Activated CD4-positive, alpha-beta T cell treated with anti-CD3 and anti-CD28 coated beads, Interleukin-2, amount 10 ng/mL, durations not matched to agents 24 days and 14 days (primary cell): ENCODE results near the gene VSTM4. TPM values are rescaled to one million over a fixed set of nuclear protein-coding genes. Genes with fewer than 3 reads are reported as not detected.

Experiments used
- DNase-seq: peaks from one replicate; pipeline ENCODE4 v3.0.0; 2022
- H3K27ac Mint-ChIP-seq: one replicate; pipeline ENCODE4 v1.8.0; 2022; ENCODE audit warnings: mild to moderate bottlenecking, mixed read lengths
- H3K27me3 Mint-ChIP-seq: one replicate; pipeline ENCODE4 v1.8.0; 2022; ENCODE audit warnings: mixed read lengths
- H3K36me3 Mint-ChIP-seq: one replicate; pipeline ENCODE4 v1.8.0; 2022; ENCODE audit warnings: low read depth, mild to moderate bottlenecking, mixed read lengths
- H3K4me1 Mint-ChIP-seq: one replicate; pipeline ENCODE4 v1.8.0; 2021; ENCODE audit warnings: mixed read lengths
- H3K4me3 Mint-ChIP-seq: one replicate; pipeline ENCODE4 v1.8.0; 2022; ENCODE audit warnings: mild to moderate bottlenecking, moderate library complexity, mixed read lengths
- H3K9me3 Mint-ChIP-seq: one replicate; pipeline ENCODE4 v1.8.0; 2021; ENCODE audit warnings: mixed read lengths
- intact Hi-C: fragments of 100-400 bp; cut with micrococcal nuclease; formaldehyde crosslinking; loops from one replicate; pipeline ENCODE4 v1.15.1; 2023
- total RNA-seq: library from RNA; stranded (reverse); gene quantifications from 2 replicates; pipeline ENCODE4 v1.2.3, GENCODE V29; 2022

Gene VSTM4
- total RNA-seq, 1 donor from 2014 or later, result 0.63 TPM

- intact Hi-C loops, result no loop called here
- no peak for DNase-seq
- no peak overlapping the region for H3K4me3 Mint-ChIP-seq
- no peaks in the 10 kb centered on the region for H3K36me3 Mint-ChIP-seq
- no peaks in the 10 kb centered on the region for H3K9me3 Mint-ChIP-seq
- no peak overlapping the region for H3K27ac Mint-ChIP-seq
- H3K4me1 Mint-ChIP-seq, result no peaks in the 10 kb centered on the region
- peaks cover 7% of the 10 kb centered on the region for H3K27me3 Mint-ChIP-seq
Observed at GRCh38 chr10:49138361-49138891, 23.1 kb upstream of the VSTM4 start.

- Mint-ChIP-seq H3K27me3 (peaks cover 7% of the 10 kb centered on the region), H3K4me3 (no peak overlapping the region), H3K4me1 (no peaks in the 10 kb centered on the region), H3K27ac (no peak overlapping the region), H3K9me3 (no peaks in the 10 kb centered on the region), H3K36me3 (no peaks in the 10 kb centered on the region)
- DNase-seq, result no peak
- intact Hi-C loops, result no loop called here
Observed at GRCh38 chr10:49136525-49136924, 21.2 kb upstream of the VSTM4 start.

GRCh38 chr10:49135575-49136313 is 20.4 kb upstream of the VSTM4 start:
- no peak overlapping the region for H3K4me3 Mint-ChIP-seq
- H3K27ac Mint-ChIP-seq, result no peak overlapping the region
- no peaks in the 10 kb centered on the region for H3K36me3 Mint-ChIP-seq
- H3K4me1 Mint-ChIP-seq, result no peaks in the 10 kb centered on the region
- intact Hi-C loops, result no loop called here
- no peaks in the 10 kb centered on the region for H3K9me3 Mint-ChIP-seq
- H3K27me3 Mint-ChIP-seq, result peaks cover 7% of the 10 kb centered on the region
- no peak for DNase-seq

GRCh38 chr10:49134327-49134726 is 19.0 kb upstream of the VSTM4 start:
- intact Hi-C loops, result no loop called here
- no peaks in the 10 kb centered on the region for H3K9me3 Mint-ChIP-seq
- H3K4me1 Mint-ChIP-seq, result no peaks in the 10 kb centered on the region
- H3K36me3 Mint-ChIP-seq, result no peaks in the 10 kb centered on the region
- H3K27ac Mint-ChIP-seq, result no peak overlapping the region
- H3K4me3 Mint-ChIP-seq, result no peak overlapping the region
- no peak for DNase-seq
- H3K27me3 Mint-ChIP-seq, result peaks cover 7% of the 10 kb centered on the region

- DNase-seq, result no peak
- Mint-ChIP-seq H3K27ac (no peak within 1 kb of the TSS), H3K4me1 (no peaks in the 10 kb centered on the region), H3K4me3 (no peak within 1 kb of the TSS), H3K9me3 (no peaks in the 10 kb centered on the region), H3K36me3 (no peaks in the 10 kb centered on the region), H3K27me3 (peaks cover 8% of the 10 kb centered on the region)
- intact Hi-C loops, result no loop called here
Observed at GRCh38 chr10:49133706-49134248, 18.5 kb upstream of the VSTM4 start, which contains the start of gene FAM170B. Gene FAM170B (minus strand): TSS chr10:49134021. CDS start chr10:49133918, 103 bp downstream.

GRCh38 chr10:49132362-49132737 is 17.0 kb upstream of the VSTM4 start:
- Mint-ChIP-seq H3K27ac (no peak overlapping the region), H3K9me3 (no peaks in the 10 kb centered on the region), H3K27me3 (peaks cover 13% of the 10 kb centered on the region), H3K4me3 (no peak overlapping the region), H3K4me1 (no peaks in the 10 kb centered on the region), H3K36me3 (no peaks in the 10 kb centered on the region)
- intact Hi-C loops, result no loop called here
- no peak for DNase-seq

- Mint-ChIP-seq H3K36me3 (no peaks in the 10 kb centered on the region), H3K4me1 (no peaks in the 10 kb centered on the region), H3K4me3 (no peak overlapping the region), H3K9me3 (no peaks in the 10 kb centered on the region), H3K27me3 (peaks cover 10% of the 10 kb centered on the region), H3K27ac (no peak overlapping the region)
- no peak for DNase-seq
- intact Hi-C loops, result no loop called here
Observed at GRCh38 chr10:49131507-49132361, 16.4 kb upstream of the VSTM4 start.

GRCh38 chr10:49129376-49129775 is 14.1 kb upstream of the VSTM4 start:
- Mint-ChIP-seq H3K9me3 (no peaks in the 10 kb centered on the region), H3K27me3 (peaks cover 9% of the 10 kb centered on the region), H3K36me3 (no peaks in the 10 kb centered on the region), H3K27ac (no peak overlapping the region), H3K4me3 (no peak overlapping the region), H3K4me1 (no peaks in the 10 kb centered on the region)
- intact Hi-C loops, result no loop called here
- no peak for DNase-seq

- DNase-seq, result no peak
- Mint-ChIP-seq H3K4me1 (no peaks in the 10 kb centered on the region), H3K4me3 (no peak overlapping the region), H3K9me3 (no peaks in the 10 kb centered on the region), H3K36me3 (no peaks in the 10 kb centered on the region), H3K27ac (no peak overlapping the region), H3K27me3 (peaks cover 11% of the 10 kb centered on the region)
- intact Hi-C loops, result no loop called here
Observed at GRCh38 chr10:49128854-49129253, 13.5 kb upstream of the VSTM4 start.

GRCh38 chr10:49123981-49124950 is 8.9 kb upstream of the VSTM4 start:
- H3K9me3 Mint-ChIP-seq, result no peaks in the 10 kb centered on the region
- no peak for DNase-seq
- no peak overlapping the region for H3K27ac Mint-ChIP-seq
- peaks cover 30% of the 10 kb centered on the region for H3K27me3 Mint-ChIP-seq
- no peak overlapping the region for H3K4me3 Mint-ChIP-seq
- intact Hi-C loops, result no loop called here
- no peaks in the 10 kb centered on the region for H3K4me1 Mint-ChIP-seq
- H3K36me3 Mint-ChIP-seq, result no peaks in the 10 kb centered on the region

GRCh38 chr10:49120911-49121310 is 5.6 kb upstream of the VSTM4 start:
- H3K27me3 Mint-ChIP-seq, result peaks cover 44% of the 10 kb centered on the region
- no peaks in the 10 kb centered on the region for H3K9me3 Mint-ChIP-seq
- H3K36me3 Mint-ChIP-seq, result no peaks in the 10 kb centered on the region
- intact Hi-C loops, result no loop called here
- H3K4me1 Mint-ChIP-seq, result peaks cover 4% of the 10 kb centered on the region
- no peak for DNase-seq
- H3K4me3 Mint-ChIP-seq, result no peak overlapping the region
- H3K27ac Mint-ChIP-seq, result no peak overlapping the region

- Mint-ChIP-seq H3K36me3 (no peaks in the 10 kb centered on the region), H3K4me3 (no peak overlapping the region), H3K4me1 (peaks cover 4% of the 10 kb centered on the region), H3K9me3 (no peaks in the 10 kb centered on the region), H3K27me3 (peaks cover 47% of the 10 kb centered on the region), H3K27ac (no peak overlapping the region)
- intact Hi-C loops, result loop anchor here (5.0 kb wide), 1 partner anchor 42 kb away; no protein-coding TSS in a partner anchor
- no peak for DNase-seq
Observed at GRCh38 chr10:49119746-49120145, 4.4 kb upstream of the VSTM4 start.

GRCh38 chr10:49118430-49119074 is 3.2 kb upstream of the VSTM4 start:
- H3K4me1 Mint-ChIP-seq, result peaks cover 4% of the 10 kb centered on the region
- no peaks in the 10 kb centered on the region for H3K9me3 Mint-ChIP-seq
- intact Hi-C loops, result loop anchor here (5.0 kb wide), 1 partner anchor 41 kb away; no protein-coding TSS in a partner anchor
- no peaks in the 10 kb centered on the region for H3K36me3 Mint-ChIP-seq
- H3K27ac Mint-ChIP-seq, result no peak overlapping the region
- H3K4me3 Mint-ChIP-seq, result no peak overlapping the region
- DNase-seq, result no peak
- peaks cover 53% of the 10 kb centered on the region for H3K27me3 Mint-ChIP-seq
